K562 (cell line): ENCODE results near the gene RNF123.

Experiments
- CEBPB ChIP-seq: fragments of 450-650 bp; IDR thresholded peaks from 2 replicates; pipeline ENCODE4 v1.6.1; 2016; ENCODE audit warnings: missing genetic modification characterization, missing compliant biosample characterization
- KAT7 ChIP-seq: sonication (generic); formaldehyde crosslinking; IDR thresholded peaks from 2 replicates; pipeline ENCODE4 v1.8.0; 2022; ENCODE audit warnings: missing genetic modification reagents, mild to moderate bottlenecking, borderline replicate concordance
- MAFF ChIP-seq: IDR thresholded peaks from 2 replicates; pipeline ENCODE4 v1.6.1; 2012; ENCODE audit warnings: low read length, improper control_type of control experiment
- POLR2AphosphoS5 ChIP-seq: IDR thresholded peaks from 2 replicates; pipeline ENCODE4 v1.6.1; 2011; ENCODE audit warnings: mild to moderate bottlenecking, low read depth, low read length, moderate library complexity; ENCODE audit not compliant: control insufficient read depth, insufficient read depth
- SP1 ChIP-seq: sonication (generic); formaldehyde crosslinking; IDR thresholded peaks from 2 replicates; pipeline ENCODE4 v1.8.1; 2022; ENCODE audit warnings: mild to moderate bottlenecking, missing genetic modification reagents
- STAT5B ChIP-seq: fragments of 250-450 bp; sonication (Bioruptor Pico); IDR thresholded peaks from 2 replicates; pipeline ENCODE4 v1.8.0; 2021; ENCODE audit warnings: mild to moderate bottlenecking, inconsistent platforms
- TAF1 ChIP-seq: IDR thresholded peaks from 2 replicates; pipeline ENCODE4 v1.6.1; 2011; ENCODE audit warnings: mild to moderate bottlenecking, low read length, moderate library complexity; ENCODE audit not compliant: insufficient read depth, control insufficient read depth, severe bottlenecking; ENCODE audit errors: extremely low read depth
- TF ChIP-seq, protein P1 (sequence below), 2 experiments: fragments of 450-650 bp; formaldehyde crosslinking in 1 of 2; IDR thresholded peaks; 2 replicates each; pipeline versions ENCODE4 v1.4.0 to v1.6.1; 2014 to 2020; ENCODE audit warnings: mild to moderate bottlenecking in 2 of 2, borderline replicate concordance in 1 of 2, low read depth in 1 of 2
- TF ChIP-seq, protein P2 (sequence below): fragments of 450-650 bp; IDR thresholded peaks from 2 replicates; pipeline ENCODE4 v1.6.1; 2016; ENCODE audit warnings: mild to moderate bottlenecking
- TF ChIP-seq, protein P3 (sequence below), 3 experiments: IDR thresholded peaks in 2 of 3; conservative IDR thresholded peaks in 1 of 3; 2 replicates each; pipeline ENCODE4 v1.5.1; 2011 to 2012; ENCODE audit warnings: low read length in 3 of 3, mild to moderate bottlenecking in 3 of 3, control low read depth in 2 of 3, improper control_type of control experiment in 1 of 3, inconsistent platforms in 1 of 3, low read depth in 1 of 3, mixed read lengths in 1 of 3, moderate library complexity in 1 of 3; ENCODE audit not compliant: insufficient read depth in 2 of 3
- TF ChIP-seq, protein P4 (sequence below): IDR thresholded peaks from 3 replicates; pipeline ENCODE4 v1.6.1; 2011; ENCODE audit warnings: borderline replicate concordance, mild to moderate bottlenecking; ENCODE audit not compliant: insufficient read length, insufficient read depth

DNA sequence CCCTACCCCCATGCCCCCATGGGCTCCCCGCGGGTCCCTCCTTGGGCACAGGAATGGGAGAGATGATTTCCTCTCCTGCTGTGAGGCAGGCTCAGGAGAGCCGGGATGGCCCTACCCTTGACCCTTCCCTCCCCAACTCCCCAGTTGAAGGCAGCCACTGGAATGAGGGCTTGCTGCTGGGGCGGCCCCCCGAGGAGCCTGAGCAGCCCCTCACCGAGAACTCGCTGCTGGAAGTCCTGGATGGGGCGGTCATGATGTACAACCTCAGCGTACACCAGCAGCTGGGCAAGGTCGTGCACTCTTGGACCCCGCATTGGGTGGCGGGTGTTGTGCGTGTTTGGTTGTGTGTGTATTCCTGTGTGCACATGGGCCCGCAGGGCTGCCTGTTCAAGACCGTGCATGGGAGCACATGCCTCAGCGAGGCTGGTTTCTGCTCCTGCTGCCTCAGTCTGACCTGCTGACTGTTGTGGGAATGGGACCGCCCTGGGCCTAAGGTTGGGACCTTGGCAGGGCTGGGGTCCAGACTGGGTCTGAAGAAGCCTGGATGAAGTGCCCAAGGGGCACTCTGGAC, 16.1 kb downstream of the RNF123 start:
- TF ChIP-seq, protein P1, sequence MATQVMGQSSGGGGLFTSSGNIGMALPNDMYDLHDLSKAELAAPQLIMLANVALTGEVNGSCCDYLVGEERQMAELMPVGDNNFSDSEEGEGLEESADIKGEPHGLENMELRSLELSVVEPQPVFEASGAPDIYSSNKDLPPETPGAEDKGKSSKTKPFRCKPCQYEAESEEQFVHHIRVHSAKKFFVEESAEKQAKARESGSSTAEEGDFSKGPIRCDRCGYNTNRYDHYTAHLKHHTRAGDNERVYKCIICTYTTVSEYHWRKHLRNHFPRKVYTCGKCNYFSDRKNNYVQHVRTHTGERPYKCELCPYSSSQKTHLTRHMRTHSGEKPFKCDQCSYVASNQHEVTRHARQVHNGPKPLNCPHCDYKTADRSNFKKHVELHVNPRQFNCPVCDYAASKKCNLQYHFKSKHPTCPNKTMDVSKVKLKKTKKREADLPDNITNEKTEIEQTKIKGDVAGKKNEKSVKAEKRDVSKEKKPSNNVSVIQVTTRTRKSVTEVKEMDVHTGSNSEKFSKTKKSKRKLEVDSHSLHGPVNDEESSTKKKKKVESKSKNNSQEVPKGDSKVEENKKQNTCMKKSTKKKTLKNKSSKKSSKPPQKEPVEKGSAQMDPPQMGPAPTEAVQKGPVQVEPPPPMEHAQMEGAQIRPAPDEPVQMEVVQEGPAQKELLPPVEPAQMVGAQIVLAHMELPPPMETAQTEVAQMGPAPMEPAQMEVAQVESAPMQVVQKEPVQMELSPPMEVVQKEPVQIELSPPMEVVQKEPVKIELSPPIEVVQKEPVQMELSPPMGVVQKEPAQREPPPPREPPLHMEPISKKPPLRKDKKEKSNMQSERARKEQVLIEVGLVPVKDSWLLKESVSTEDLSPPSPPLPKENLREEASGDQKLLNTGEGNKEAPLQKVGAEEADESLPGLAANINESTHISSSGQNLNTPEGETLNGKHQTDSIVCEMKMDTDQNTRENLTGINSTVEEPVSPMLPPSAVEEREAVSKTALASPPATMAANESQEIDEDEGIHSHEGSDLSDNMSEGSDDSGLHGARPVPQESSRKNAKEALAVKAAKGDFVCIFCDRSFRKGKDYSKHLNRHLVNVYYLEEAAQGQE (IDR thresholded peaks at IDR 0.05; ENCODE audit: borderline replicate concordance) = no peak
- TF ChIP-seq, protein P1 (CRISPR knock-in tag; IDR thresholded peaks at IDR 0.05; ENCODE audit: low read depth) = no peak
- TF ChIP-seq, protein P2, sequence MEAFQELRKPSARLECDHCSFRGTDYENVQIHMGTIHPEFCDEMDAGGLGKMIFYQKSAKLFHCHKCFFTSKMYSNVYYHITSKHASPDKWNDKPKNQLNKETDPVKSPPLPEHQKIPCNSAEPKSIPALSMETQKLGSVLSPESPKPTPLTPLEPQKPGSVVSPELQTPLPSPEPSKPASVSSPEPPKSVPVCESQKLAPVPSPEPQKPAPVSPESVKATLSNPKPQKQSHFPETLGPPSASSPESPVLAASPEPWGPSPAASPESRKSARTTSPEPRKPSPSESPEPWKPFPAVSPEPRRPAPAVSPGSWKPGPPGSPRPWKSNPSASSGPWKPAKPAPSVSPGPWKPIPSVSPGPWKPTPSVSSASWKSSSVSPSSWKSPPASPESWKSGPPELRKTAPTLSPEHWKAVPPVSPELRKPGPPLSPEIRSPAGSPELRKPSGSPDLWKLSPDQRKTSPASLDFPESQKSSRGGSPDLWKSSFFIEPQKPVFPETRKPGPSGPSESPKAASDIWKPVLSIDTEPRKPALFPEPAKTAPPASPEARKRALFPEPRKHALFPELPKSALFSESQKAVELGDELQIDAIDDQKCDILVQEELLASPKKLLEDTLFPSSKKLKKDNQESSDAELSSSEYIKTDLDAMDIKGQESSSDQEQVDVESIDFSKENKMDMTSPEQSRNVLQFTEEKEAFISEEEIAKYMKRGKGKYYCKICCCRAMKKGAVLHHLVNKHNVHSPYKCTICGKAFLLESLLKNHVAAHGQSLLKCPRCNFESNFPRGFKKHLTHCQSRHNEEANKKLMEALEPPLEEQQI = no peak
- no peak for TF ChIP-seq POLR2AphosphoS5
- no peak for TF ChIP-seq TAF1
- no peak for TF ChIP-seq SP1 (CRISPR knock-in tag)
- TF ChIP-seq, protein P3, sequence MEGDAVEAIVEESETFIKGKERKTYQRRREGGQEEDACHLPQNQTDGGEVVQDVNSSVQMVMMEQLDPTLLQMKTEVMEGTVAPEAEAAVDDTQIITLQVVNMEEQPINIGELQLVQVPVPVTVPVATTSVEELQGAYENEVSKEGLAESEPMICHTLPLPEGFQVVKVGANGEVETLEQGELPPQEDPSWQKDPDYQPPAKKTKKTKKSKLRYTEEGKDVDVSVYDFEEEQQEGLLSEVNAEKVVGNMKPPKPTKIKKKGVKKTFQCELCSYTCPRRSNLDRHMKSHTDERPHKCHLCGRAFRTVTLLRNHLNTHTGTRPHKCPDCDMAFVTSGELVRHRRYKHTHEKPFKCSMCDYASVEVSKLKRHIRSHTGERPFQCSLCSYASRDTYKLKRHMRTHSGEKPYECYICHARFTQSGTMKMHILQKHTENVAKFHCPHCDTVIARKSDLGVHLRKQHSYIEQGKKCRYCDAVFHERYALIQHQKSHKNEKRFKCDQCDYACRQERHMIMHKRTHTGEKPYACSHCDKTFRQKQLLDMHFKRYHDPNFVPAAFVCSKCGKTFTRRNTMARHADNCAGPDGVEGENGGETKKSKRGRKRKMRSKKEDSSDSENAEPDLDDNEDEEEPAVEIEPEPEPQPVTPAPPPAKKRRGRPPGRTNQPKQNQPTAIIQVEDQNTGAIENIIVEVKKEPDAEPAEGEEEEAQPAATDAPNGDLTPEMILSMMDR (IDR thresholded peaks at IDR 0.05 in 2 of 3, conservative IDR thresholded peaks at IDR 0.05 in 1 of 3; ENCODE audit: insufficient read depth in 2 of 3, low read depth in 1 of 3, low read length in 3 of 3) = no peak
- TF ChIP-seq STAT5B (CRISPR knock-in tag) = no peak
- TF ChIP-seq, protein P4, sequence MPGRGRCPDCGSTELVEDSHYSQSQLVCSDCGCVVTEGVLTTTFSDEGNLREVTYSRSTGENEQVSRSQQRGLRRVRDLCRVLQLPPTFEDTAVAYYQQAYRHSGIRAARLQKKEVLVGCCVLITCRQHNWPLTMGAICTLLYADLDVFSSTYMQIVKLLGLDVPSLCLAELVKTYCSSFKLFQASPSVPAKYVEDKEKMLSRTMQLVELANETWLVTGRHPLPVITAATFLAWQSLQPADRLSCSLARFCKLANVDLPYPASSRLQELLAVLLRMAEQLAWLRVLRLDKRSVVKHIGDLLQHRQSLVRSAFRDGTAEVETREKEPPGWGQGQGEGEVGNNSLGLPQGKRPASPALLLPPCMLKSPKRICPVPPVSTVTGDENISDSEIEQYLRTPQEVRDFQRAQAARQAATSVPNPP = no peak
- TF ChIP-seq CEBPB (tag) = no peak
- TF ChIP-seq KAT7 (CRISPR knock-in tag) = no peak
- no peak for TF ChIP-seq MAFF
